ENCODE measurements around the gene SCUBE2. TPM values are rescaled to one million over a fixed set of nuclear protein-coding genes. Genes with fewer than 3 reads are reported as not detected.

The SCUBE2 gene
- total and polyA plus RNA-seq, 2 donors (not counting 1 experiment from before 2014, with no cell fraction given), result 0.61 to 1.8 TPM

DNA sequence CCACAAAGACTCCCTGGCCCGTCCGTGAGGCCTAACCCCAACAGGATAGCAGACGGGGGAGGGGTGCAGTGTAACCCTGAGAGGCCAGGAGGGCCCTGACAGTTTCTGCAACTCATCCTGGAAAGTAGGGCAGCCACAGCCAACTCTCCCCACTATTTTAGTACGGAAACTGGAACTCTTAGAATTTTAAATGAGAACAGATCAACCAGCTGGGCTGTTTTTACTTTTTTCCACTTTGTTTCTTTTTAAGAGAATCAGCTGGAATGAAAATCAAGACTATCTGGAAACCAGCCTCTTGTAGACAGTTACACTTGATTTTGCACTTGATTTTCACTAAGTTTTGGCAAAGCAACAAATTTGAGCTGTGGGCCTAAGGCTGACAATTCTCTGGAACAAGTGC, 44.9 kb downstream of the SCUBE2 start:
- Histone ChIP-seq H2AFZ (ENCODE audit: low read length) (no peak overlapping the region), H3K79me2 (ENCODE audit: control insufficient read depth, insufficient read depth, low read length) (no peaks in the 10 kb centered on the region), H3K4me1 (ENCODE audit: control insufficient read depth, extremely low read depth, insufficient read depth, low read length) (peaks cover 8% of the 10 kb centered on the region), H3K4me2 (ENCODE audit: extremely low read depth, insufficient read depth, low read length) (no peak overlapping the region), H3K9ac (ENCODE audit: insufficient read depth, low read length) (no peak overlapping the region), H3K36me3 (ENCODE audit: control insufficient read depth, insufficient read depth, low read length) (no peaks in the 10 kb centered on the region), H3K27me3 (ENCODE audit: control insufficient read depth, insufficient read depth, low read length) (no peaks in the 10 kb centered on the region), H3K4me3 (replicated peaks in 1 of 4; ENCODE audit: control extremely low read depth in 1 of 4, insufficient read depth in 1 of 4, low read depth in 3 of 4, low read length in 4 of 4) (no peak overlapping the region), H3K9me3 (ENCODE audit: control insufficient read depth, insufficient read depth, low read depth, low read length) (no peaks in the 10 kb centered on the region), H4K20me1 (ENCODE audit: control insufficient read depth, extremely low read depth, insufficient read depth, low read length) (no peaks in the 10 kb centered on the region), H3K27ac (ENCODE audit: insufficient read depth, low read length) (no peak overlapping the region)
- no peak for DNase-seq (ENCODE audit: low read depth in 2 of 2)
- no peak for TF ChIP-seq EZH2 (IDR thresholded peaks at IDR 0.05; ENCODE audit: low read length, missing control alignments)
- TF ChIP-seq, protein P1, sequence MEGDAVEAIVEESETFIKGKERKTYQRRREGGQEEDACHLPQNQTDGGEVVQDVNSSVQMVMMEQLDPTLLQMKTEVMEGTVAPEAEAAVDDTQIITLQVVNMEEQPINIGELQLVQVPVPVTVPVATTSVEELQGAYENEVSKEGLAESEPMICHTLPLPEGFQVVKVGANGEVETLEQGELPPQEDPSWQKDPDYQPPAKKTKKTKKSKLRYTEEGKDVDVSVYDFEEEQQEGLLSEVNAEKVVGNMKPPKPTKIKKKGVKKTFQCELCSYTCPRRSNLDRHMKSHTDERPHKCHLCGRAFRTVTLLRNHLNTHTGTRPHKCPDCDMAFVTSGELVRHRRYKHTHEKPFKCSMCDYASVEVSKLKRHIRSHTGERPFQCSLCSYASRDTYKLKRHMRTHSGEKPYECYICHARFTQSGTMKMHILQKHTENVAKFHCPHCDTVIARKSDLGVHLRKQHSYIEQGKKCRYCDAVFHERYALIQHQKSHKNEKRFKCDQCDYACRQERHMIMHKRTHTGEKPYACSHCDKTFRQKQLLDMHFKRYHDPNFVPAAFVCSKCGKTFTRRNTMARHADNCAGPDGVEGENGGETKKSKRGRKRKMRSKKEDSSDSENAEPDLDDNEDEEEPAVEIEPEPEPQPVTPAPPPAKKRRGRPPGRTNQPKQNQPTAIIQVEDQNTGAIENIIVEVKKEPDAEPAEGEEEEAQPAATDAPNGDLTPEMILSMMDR (conservative IDR thresholded peaks at IDR 0.05 in 1 of 2, IDR thresholded peaks at IDR 0.05 in 1 of 2; ENCODE audit: low read depth in 1 of 2, low read length in 2 of 2), result no peak

DNA sequence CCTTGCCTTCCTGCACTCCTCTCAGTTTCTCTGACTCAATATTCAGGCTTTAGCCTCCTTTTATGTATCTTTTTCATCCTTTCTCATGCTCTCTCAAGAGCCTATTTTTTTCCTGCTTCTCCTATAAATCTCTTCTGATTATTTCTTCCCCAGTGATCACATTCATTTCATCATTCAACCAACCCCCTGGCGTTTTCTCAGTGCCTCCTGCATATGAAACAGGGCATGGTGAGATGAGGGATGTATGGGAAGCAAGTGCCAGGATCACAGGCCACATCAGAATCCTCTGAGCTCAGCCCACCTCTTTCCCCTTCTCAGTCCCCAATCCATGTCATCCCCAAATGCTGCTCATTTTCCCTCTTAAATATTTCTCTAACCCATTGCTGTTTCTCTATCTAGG, 48.9 kb downstream of the SCUBE2 start:
- H3K9ac ChIP-seq (ENCODE audit: insufficient read depth, low read length), result no peak overlapping the region
- no peak overlapping the region for H3K27ac ChIP-seq (ENCODE audit: insufficient read depth, low read length)
- no peak overlapping the region for H2AFZ ChIP-seq (ENCODE audit: low read length)
- no peaks in the 10 kb centered on the region for H3K9me3 ChIP-seq (ENCODE audit: control insufficient read depth, insufficient read depth, low read depth, low read length)
- H3K36me3 ChIP-seq (ENCODE audit: control insufficient read depth, insufficient read depth, low read length), result no peaks in the 10 kb centered on the region
- TF ChIP-seq, protein P1 (conservative IDR thresholded peaks at IDR 0.05 in 1 of 2, IDR thresholded peaks at IDR 0.05 in 1 of 2; ENCODE audit: low read depth in 1 of 2, low read length in 2 of 2), result no peak
- TF ChIP-seq EZH2 (IDR thresholded peaks at IDR 0.05; ENCODE audit: low read length, missing control alignments), result no peak
- H3K4me1 ChIP-seq (ENCODE audit: control insufficient read depth, extremely low read depth, insufficient read depth, low read length), result peaks cover 2% of the 10 kb centered on the region
- H3K79me2 ChIP-seq (ENCODE audit: control insufficient read depth, insufficient read depth, low read length), result no peaks in the 10 kb centered on the region
- H3K4me3 ChIP-seq (replicated peaks in 1 of 4; ENCODE audit: control extremely low read depth in 1 of 4, insufficient read depth in 1 of 4, low read depth in 3 of 4, low read length in 4 of 4), result no peak overlapping the region
- H4K20me1 ChIP-seq (ENCODE audit: control insufficient read depth, extremely low read depth, insufficient read depth, low read length), result no peaks in the 10 kb centered on the region
- H3K27me3 ChIP-seq (ENCODE audit: control insufficient read depth, insufficient read depth, low read length), result peaks cover 2% of the 10 kb centered on the region
- no peak for DNase-seq (ENCODE audit: low read depth in 2 of 2)
- no peak overlapping the region for H3K4me2 ChIP-seq (ENCODE audit: extremely low read depth, insufficient read depth, low read length)

DNA sequence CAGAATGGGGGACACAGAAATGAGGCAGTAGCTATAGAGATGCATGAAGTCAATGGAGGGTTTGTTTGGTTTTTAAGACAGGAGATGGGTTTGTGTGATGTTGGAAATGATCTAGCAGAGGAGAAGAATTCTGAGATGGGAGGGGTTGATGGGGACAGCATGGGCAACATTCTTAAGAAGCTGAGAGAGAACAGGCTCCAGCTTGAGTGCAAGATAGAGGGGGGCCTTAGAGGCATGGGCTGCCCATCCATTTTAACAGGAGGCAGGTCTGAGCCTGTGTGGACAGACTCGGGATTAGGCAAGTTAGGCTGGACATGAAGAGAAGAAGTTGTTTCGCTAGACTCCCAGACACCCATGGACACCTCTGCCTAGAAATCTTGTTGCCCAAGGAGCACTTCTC, 49.7 kb downstream of the SCUBE2 start:
- no peak for DNase-seq (ENCODE audit: low read depth in 2 of 2)
- TF ChIP-seq, protein P1 (conservative IDR thresholded peaks at IDR 0.05 in 1 of 2, IDR thresholded peaks at IDR 0.05 in 1 of 2; ENCODE audit: low read depth in 1 of 2, low read length in 2 of 2), result no peak
- no peak for TF ChIP-seq EZH2 (IDR thresholded peaks at IDR 0.05; ENCODE audit: low read length, missing control alignments)
- no peak overlapping the region for H3K27ac ChIP-seq (ENCODE audit: insufficient read depth, low read length)
- no peak overlapping the region for H3K4me3 ChIP-seq (replicated peaks in 1 of 4; ENCODE audit: control extremely low read depth in 1 of 4, insufficient read depth in 1 of 4, low read depth in 3 of 4, low read length in 4 of 4)
- no peaks in the 10 kb centered on the region for H3K9me3 ChIP-seq (ENCODE audit: control insufficient read depth, insufficient read depth, low read depth, low read length)
- no peaks in the 10 kb centered on the region for H3K4me1 ChIP-seq (ENCODE audit: control insufficient read depth, extremely low read depth, insufficient read depth, low read length)
- no peak overlapping the region for H2AFZ ChIP-seq (ENCODE audit: low read length)
- no peak overlapping the region for H3K4me2 ChIP-seq (ENCODE audit: extremely low read depth, insufficient read depth, low read length)
- no peaks in the 10 kb centered on the region for H4K20me1 ChIP-seq (ENCODE audit: control insufficient read depth, extremely low read depth, insufficient read depth, low read length)
- H3K27me3 ChIP-seq (ENCODE audit: control insufficient read depth, insufficient read depth, low read length), result peaks cover 2% of the 10 kb centered on the region
- H3K36me3 ChIP-seq (ENCODE audit: control insufficient read depth, insufficient read depth, low read length), result no peaks in the 10 kb centered on the region
- H3K9ac ChIP-seq (ENCODE audit: insufficient read depth, low read length), result no peak overlapping the region
- no peaks in the 10 kb centered on the region for H3K79me2 ChIP-seq (ENCODE audit: control insufficient read depth, insufficient read depth, low read length)
